OCI-LY1 (cell line): Measurements from ENCODE around the gene DNAJB1.

Experiments
- H2AFZ ChIP-seq: fragments of 200-600 bp; sonication (generic), shearing (Covaris generic); 2 replicates; pipeline ENCODE4 v1.6.0; 2014; ENCODE audit warnings: antibody characterized with exemption, mild to moderate bottlenecking, low read length
- H3F3A ChIP-seq: fragments of 200-600 bp; sonication (generic), shearing (Covaris generic); 2 replicates; pipeline ENCODE4 v1.6.0; 2014; ENCODE audit warnings: mild to moderate bottlenecking, antibody characterized with exemption, low read length, moderate library complexity; ENCODE audit not compliant: insufficient read depth
- H3K27ac ChIP-seq: fragments of 200-600 bp; sonication (generic); 2 replicates; pipeline ENCODE4 v1.5.1; 2014; ENCODE audit warnings: low read length, mixed run types, mild to moderate bottlenecking, low read depth; ENCODE audit not compliant: poor library complexity, severe bottlenecking
- H3K27me3 ChIP-seq: fragments of 200-600 bp; sonication (generic); 2 replicates; pipeline ENCODE4 v1.6.0; 2014; ENCODE audit warnings: antibody characterized with exemption, mild to moderate bottlenecking, low read length, moderate library complexity; ENCODE audit not compliant: insufficient read depth
- H3K36me3 ChIP-seq: fragments of 200-600 bp; sonication (generic); 2 replicates; pipeline ENCODE4 v1.6.1; 2014; ENCODE audit warnings: mild to moderate bottlenecking, antibody characterized with exemption, low read length, moderate library complexity, mixed read lengths; ENCODE audit not compliant: insufficient read depth
- H3K4me1 ChIP-seq: fragments of 200-600 bp; sonication (generic); 2 replicates; pipeline ENCODE4 v1.5.1; 2014; ENCODE audit warnings: mild to moderate bottlenecking, low read length, moderate library complexity; ENCODE audit not compliant: insufficient read depth, severe bottlenecking
- H3K4me2 ChIP-seq: fragments of 200-600 bp; sonication (generic), shearing (Covaris generic); 2 replicates; pipeline ENCODE4 v1.6.1; 2014; ENCODE audit warnings: low read length
- H3K4me3 ChIP-seq: fragments of 200-600 bp; sonication (generic); 2 replicates; pipeline ENCODE4 v1.5.1; 2014; ENCODE audit warnings: low read length, low read depth, mild to moderate bottlenecking, mixed read lengths; ENCODE audit not compliant: poor library complexity, severe bottlenecking
- H3K79me2 ChIP-seq: fragments of 200-600 bp; shearing (Covaris generic); 2 replicates; pipeline ENCODE4 v1.6.1; 2016; ENCODE audit warnings: mixed run types, low read length, mixed read lengths; ENCODE audit not compliant: insufficient read depth
- H3K9ac ChIP-seq: fragments of 200-600 bp; sonication (generic), shearing (Covaris generic); 2 replicates; pipeline ENCODE4 v1.6.1; 2014; ENCODE audit warnings: mild to moderate bottlenecking, low read length, mixed read lengths
- H3K9me2 ChIP-seq: fragments of 200-600 bp; sonication (generic), shearing (Covaris generic); 2 replicates; pipeline ENCODE4 v1.6.1; 2014; ENCODE audit warnings: low read depth, mild to moderate bottlenecking, low read length, mixed read lengths
- H3K9me3 ChIP-seq: fragments of 200-600 bp; shearing (Covaris generic); 2 replicates; pipeline ENCODE4 v1.6.1; 2014; ENCODE audit warnings: low read length, mixed read lengths
- H4K20me1 ChIP-seq: fragments of 200-600 bp; sonication (generic), shearing (Covaris generic); 2 replicates; pipeline ENCODE4 v1.6.0; 2016; ENCODE audit warnings: mild to moderate bottlenecking, low read length; ENCODE audit not compliant: insufficient read depth
- CTCF ChIP-seq: fragments of 200-600 bp; sonication (generic), shearing (Covaris generic); IDR thresholded peaks from 2 replicates; pipeline ENCODE4 v1.5.1; 2017; ENCODE audit warnings: mild to moderate bottlenecking, antibody characterized with exemption, low read length, moderate library complexity, mixed read lengths
- EZH2 ChIP-seq: fragments of 200-600 bp; sonication (generic), shearing (Covaris generic); IDR thresholded peaks from 2 replicates; pipeline ENCODE4 v1.8.0; 2017; ENCODE audit warnings: borderline replicate concordance, mixed run types, mild to moderate bottlenecking, antibody characterized with exemption, low read length, moderate library complexity, mixed read lengths

DNAJB1 gene

GRCh38 chr19:14492756-14493337 is 25.4 kb downstream of the DNAJB1 start:
- Histone ChIP-seq H3K4me1 (peaks cover 17% of the 10 kb centered on the region), H3K27me3 (no peaks in the 10 kb centered on the region), H3K27ac (no peak overlapping the region), H3K36me3 (peaks cover 4% of the 10 kb centered on the region), H2AFZ (no peak overlapping the region), H3F3A (no peaks in the 10 kb centered on the region), H4K20me1 (no peaks in the 10 kb centered on the region), H3K9me3 (no peaks in the 10 kb centered on the region), H3K9ac (no peak overlapping the region), H3K79me2 (no peaks in the 10 kb centered on the region), H3K9me2 (no peaks in the 10 kb centered on the region), H3K4me3 (no peak overlapping the region), H3K4me2 (no peak overlapping the region)
- no peak for TF ChIP-seq CTCF
- no peak for TF ChIP-seq EZH2

GRCh38 chr19:14487370-14488125 is 30.6 kb downstream of the DNAJB1 start:
- TF ChIP-seq CTCF (no peak), EZH2 (no peak)
- Histone ChIP-seq H3K9me3 (no peaks in the 10 kb centered on the region), H3K9ac (no peak overlapping the region), H3K27me3 (no peaks in the 10 kb centered on the region), H3K27ac (no peak overlapping the region), H3K79me2 (no peaks in the 10 kb centered on the region), H3K36me3 (peaks cover 4% of the 10 kb centered on the region), H3K4me1 (no peaks in the 10 kb centered on the region), H3K9me2 (no peaks in the 10 kb centered on the region), H2AFZ (no peak overlapping the region), H3F3A (no peaks in the 10 kb centered on the region), H4K20me1 (no peaks in the 10 kb centered on the region), H3K4me3 (no peak overlapping the region), H3K4me2 (no peak overlapping the region)

- H3K9ac ChIP-seq: no peak overlapping the region
- H3K27me3 ChIP-seq: no peaks in the 10 kb centered on the region
- no peak overlapping the region for H3K4me3 ChIP-seq
- no peaks in the 10 kb centered on the region for H3K9me3 ChIP-seq
- H3K27ac ChIP-seq: no peak overlapping the region
- no peaks in the 10 kb centered on the region for H3K9me2 ChIP-seq
- no peak overlapping the region for H2AFZ ChIP-seq
- peaks cover 7% of the 10 kb centered on the region for H3K4me1 ChIP-seq
- peaks cover 21% of the 10 kb centered on the region for H3K36me3 ChIP-seq
- H4K20me1 ChIP-seq: no peaks in the 10 kb centered on the region
- H3K4me2 ChIP-seq: no peak overlapping the region
- no peaks in the 10 kb centered on the region for H3K79me2 ChIP-seq
- TF ChIP-seq CTCF: no peak
- TF ChIP-seq EZH2: no peak
- no peaks in the 10 kb centered on the region for H3F3A ChIP-seq
These were observed 35.8 kb downstream of the DNAJB1 start for GRCh38 chr19:14482172-14482941.
